H9 (cell line): ENCODE data around the gene KLHL28. TPM values are rescaled to one million over a fixed set of nuclear protein-coding genes. Genes with fewer than 3 reads are reported as not detected.

Source experiments
- DNase-seq: peaks from one replicate; pipeline ENCODE4 v3.0.0-alpha.2; 2017
- H2AFZ ChIP-seq: one replicate; pipeline ENCODE4 v1.6.1; 2013; ENCODE audit warnings: mild to moderate bottlenecking, low read length, control low read depth, moderate library complexity
- H2AK5ac ChIP-seq: 2 replicates; pipeline ENCODE4 v1.6.1; 2013; ENCODE audit warnings: low read length, control low read depth, mixed read lengths; ENCODE audit not compliant: insufficient read length
- H2BK120ac ChIP-seq: one replicate; pipeline ENCODE4 v1.6.1; 2013; ENCODE audit warnings: low read depth, mild to moderate bottlenecking, low read length, control low read depth, inconsistent platforms; ENCODE audit not compliant: poor library complexity, severe bottlenecking
- H2BK12ac ChIP-seq: 2 replicates; pipeline ENCODE4 v1.6.1; 2013; ENCODE audit warnings: low read length, control low read depth, mixed read lengths, low read depth; ENCODE audit not compliant: insufficient read length
- H2BK15ac ChIP-seq: 2 replicates; pipeline ENCODE4 v1.6.1; 2013; ENCODE audit warnings: low read depth, low read length, control low read depth
- H2BK20ac ChIP-seq: one replicate; pipeline ENCODE4 v1.6.1; 2013; ENCODE audit warnings: low read depth, mild to moderate bottlenecking, low read length, control low read depth, inconsistent platforms; ENCODE audit not compliant: poor library complexity, severe bottlenecking
- H2BK5ac ChIP-seq: 2 replicates; pipeline ENCODE4 v1.6.1; 2013; ENCODE audit warnings: low read length, control low read depth, mixed read lengths; ENCODE audit not compliant: insufficient read length
- H3K14ac ChIP-seq: 2 replicates; pipeline ENCODE4 v1.6.1; 2013; ENCODE audit warnings: low read length, control low read depth; ENCODE audit not compliant: insufficient read depth
- H3K18ac ChIP-seq: 2 replicates; pipeline ENCODE4 v1.6.1; 2013; ENCODE audit warnings: low read depth, mild to moderate bottlenecking, mixed read lengths, low read length, control low read depth; ENCODE audit not compliant: insufficient read length
- H3K23ac ChIP-seq: 2 replicates; pipeline ENCODE4 v1.6.1; 2013; ENCODE audit warnings: low read length, control low read depth, mixed read lengths, low read depth; ENCODE audit not compliant: insufficient read length
- H3K23me2 ChIP-seq: 2 replicates; pipeline ENCODE4 v1.6.1; 2013; ENCODE audit warnings: low read depth, mild to moderate bottlenecking, mixed read lengths, low read length, control low read depth; ENCODE audit not compliant: insufficient read length, poor library complexity, severe bottlenecking
- H3K27ac ChIP-seq: 2 replicates; pipeline ENCODE4 v1.5.1; 2013; ENCODE audit warnings: low read length, control low read depth, mixed read lengths, low read depth; ENCODE audit not compliant: insufficient read length
- H3K27me3 ChIP-seq: 2 replicates; pipeline ENCODE4 v1.6.1; 2013; ENCODE audit warnings: low read length, control low read depth, inconsistent platforms; ENCODE audit not compliant: insufficient read depth
- H3K4ac ChIP-seq: 2 replicates; pipeline ENCODE4 v1.6.1; 2013; ENCODE audit warnings: low read depth, mild to moderate bottlenecking, control low read depth, inconsistent platforms, low read length, moderate library complexity
- H3K4me1 ChIP-seq: 2 replicates; pipeline ENCODE4 v1.6.1; 2013; ENCODE audit warnings: low read length, control low read depth, inconsistent platforms; ENCODE audit not compliant: insufficient read depth
- H3K4me2 ChIP-seq: 2 replicates; pipeline ENCODE4 v1.6.1; 2013; ENCODE audit warnings: low read length, control low read depth, mixed read lengths; ENCODE audit not compliant: insufficient read length, insufficient read depth
- H3K56ac ChIP-seq: 2 replicates; pipeline ENCODE4 v1.6.1; 2013; ENCODE audit warnings: low read depth, mild to moderate bottlenecking, mixed read lengths, low read length, control low read depth; ENCODE audit not compliant: insufficient read length
- H3K79me1 ChIP-seq: 2 replicates; pipeline ENCODE4 v1.6.1; 2013; ENCODE audit warnings: low read depth, mild to moderate bottlenecking, moderate library complexity, low read length, control low read depth, inconsistent platforms; ENCODE audit not compliant: insufficient read depth, poor library complexity, severe bottlenecking
- H3K79me2 ChIP-seq: 2 replicates; pipeline ENCODE4 v1.6.1; 2013; ENCODE audit warnings: low read length, control low read depth, inconsistent platforms; ENCODE audit not compliant: insufficient read depth
- H3K9ac ChIP-seq: 2 replicates; pipeline ENCODE4 v1.6.1; 2013; ENCODE audit warnings: low read length, control low read depth, mixed read lengths; ENCODE audit not compliant: insufficient read length; ENCODE audit errors: extremely low read depth
- H3K9me3 ChIP-seq: one replicate; pipeline ENCODE4 v1.6.1; 2013; ENCODE audit warnings: low read depth, low read length, inconsistent platforms; ENCODE audit not compliant: control insufficient read depth
- H3T11ph ChIP-seq: one replicate; pipeline ENCODE4 v1.6.1; 2013; ENCODE audit warnings: mild to moderate bottlenecking, low read length, control low read depth, inconsistent platforms
- H4K20me1 ChIP-seq: one replicate; pipeline ENCODE4 v1.6.1; 2013; ENCODE audit not compliant: control insufficient read depth, insufficient read length, insufficient read depth
- H4K5ac ChIP-seq: 2 replicates; pipeline ENCODE4 v1.6.1; 2013; ENCODE audit warnings: low read depth, mild to moderate bottlenecking, mixed read lengths, low read length, control low read depth; ENCODE audit not compliant: insufficient read length
- H4K8ac ChIP-seq: replicated peaks from 2 replicates; pipeline ENCODE4 v1.6.1; 2013; ENCODE audit warnings: low read length, control low read depth, mixed read lengths, low read depth; ENCODE audit not compliant: insufficient read length
- H4K91ac ChIP-seq: 2 replicates; pipeline ENCODE4 v1.6.1; 2013; ENCODE audit warnings: low read depth, mild to moderate bottlenecking, moderate library complexity, mixed read lengths, low read length, control low read depth; ENCODE audit not compliant: insufficient read length
- H3K27ac Mint-ChIP-seq, 3 experiments: 2 replicates in 2 of 3; 3 replicates in 1 of 3; pipeline ENCODE4 v1.8.0; 2020 to 2021; ENCODE audit warnings: mixed read lengths in 3 of 3, mild to moderate bottlenecking in 1 of 3, moderate library complexity in 1 of 3
- H3K27me3 Mint-ChIP-seq: 2 replicates; pipeline ENCODE4 v1.8.0; 2021; ENCODE audit warnings: low read depth, mild to moderate bottlenecking, moderate library complexity, mixed read lengths
- H3K36me3 Mint-ChIP-seq, 3 experiments: 2 replicates in 2 of 3; 3 replicates in 1 of 3; pipeline ENCODE4 v1.8.0; 2020 to 2021; ENCODE audit warnings: low read depth in 3 of 3, mixed read lengths in 3 of 3; ENCODE audit not compliant: insufficient read depth in 1 of 3
- H3K4me1 Mint-ChIP-seq, 2 experiments: 2 replicates each; pipeline ENCODE4 v1.8.0; 2020; ENCODE audit warnings: mixed read lengths in 2 of 2
- H3K4me3 Mint-ChIP-seq, 2 experiments: 2 replicates in 1 of 2; 3 replicates in 1 of 2; pipeline ENCODE4 v1.8.0; 2020 to 2021; ENCODE audit warnings: mild to moderate bottlenecking in 2 of 2, mixed read lengths in 2 of 2, moderate library complexity in 1 of 2
- H3K9me3 Mint-ChIP-seq, 2 experiments: 2 replicates in 1 of 2; 3 replicates in 1 of 2; pipeline ENCODE4 v1.8.0; 2020; ENCODE audit warnings: mild to moderate bottlenecking in 2 of 2, mixed read lengths in 2 of 2, moderate library complexity in 1 of 2
- total RNA-seq: library from RNA; stranded (reverse); gene quantifications from 2 replicates; pipeline ENCODE4 v1.2.1, GENCODE V29; 2021
- TF ChIP-seq, protein P1 (sequence below): fragments of 200-600 bp; sonication (generic); conservative IDR thresholded peaks from 3 replicates; pipeline ENCODE4 v1.8.0; 2021; ENCODE audit warnings: antibody characterized with exemption, mild to moderate bottlenecking

The KLHL28 gene
- total RNA-seq, 1 experiment from 2014 or later = 10.2 TPM

DNA sequence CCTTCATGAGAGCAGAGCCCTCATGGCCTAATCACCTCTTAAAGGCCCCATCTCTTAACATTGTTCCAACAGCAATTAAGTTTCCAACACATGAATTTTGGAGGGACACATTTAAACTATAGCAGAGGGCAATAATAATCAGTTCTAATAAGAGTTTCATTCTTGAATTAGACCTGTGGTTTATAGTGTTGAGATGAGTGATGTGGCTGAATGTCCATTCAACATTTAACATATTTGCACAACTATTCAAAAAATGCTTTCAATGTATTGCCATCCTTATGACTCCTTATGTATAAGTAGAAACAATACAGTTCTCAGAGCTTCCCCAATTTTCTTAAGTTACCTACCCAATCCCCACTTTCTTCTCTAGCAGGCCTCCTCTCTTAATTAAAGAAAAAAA is 21.5 kb downstream of the KLHL28 start:
- Histone ChIP-seq H3K18ac (no peak overlapping the region), H3K79me2 (no peaks in the 10 kb centered on the region), H2AFZ (no peak overlapping the region), H2BK12ac (no peak overlapping the region), H4K91ac (no peak overlapping the region), H3K23me2 (no peaks in the 10 kb centered on the region), H3K14ac (no peak overlapping the region), H2BK5ac (no peak overlapping the region), H3T11ph (no peak overlapping the region), H2AK5ac (no peak overlapping the region), H3K23ac (no peak overlapping the region), H4K20me1 (no peaks in the 10 kb centered on the region), H3K4me1 (no peaks in the 10 kb centered on the region), H3K4ac (no peak overlapping the region), H3K4me2 (no peak overlapping the region), H3K79me1 (no peaks in the 10 kb centered on the region), H3K27ac (no peak overlapping the region), H3K27me3 (no peaks in the 10 kb centered on the region), H3K9me3 (no peaks in the 10 kb centered on the region), H3K9ac (no peak overlapping the region), H2BK20ac (no peak overlapping the region), H2BK15ac (no peak overlapping the region), H2BK120ac (no peak overlapping the region), H4K8ac (no peak overlapping the region), H4K5ac (no peak overlapping the region), H3K56ac (no peak overlapping the region)
- peaks cover 6 to 8% of the 10 kb centered on the region in 2 experiments; a peak in 4 of 5 replicates for H3K9me3 Mint-ChIP-seq
- no peaks in the 10 kb centered on the region for H3K27me3 Mint-ChIP-seq
- no peaks in the 10 kb centered on the region for H3K4me1 Mint-ChIP-seq
- no peak for DNase-seq
- H3K4me3 Mint-ChIP-seq = no peak overlapping the region
- TF ChIP-seq, protein P1, sequence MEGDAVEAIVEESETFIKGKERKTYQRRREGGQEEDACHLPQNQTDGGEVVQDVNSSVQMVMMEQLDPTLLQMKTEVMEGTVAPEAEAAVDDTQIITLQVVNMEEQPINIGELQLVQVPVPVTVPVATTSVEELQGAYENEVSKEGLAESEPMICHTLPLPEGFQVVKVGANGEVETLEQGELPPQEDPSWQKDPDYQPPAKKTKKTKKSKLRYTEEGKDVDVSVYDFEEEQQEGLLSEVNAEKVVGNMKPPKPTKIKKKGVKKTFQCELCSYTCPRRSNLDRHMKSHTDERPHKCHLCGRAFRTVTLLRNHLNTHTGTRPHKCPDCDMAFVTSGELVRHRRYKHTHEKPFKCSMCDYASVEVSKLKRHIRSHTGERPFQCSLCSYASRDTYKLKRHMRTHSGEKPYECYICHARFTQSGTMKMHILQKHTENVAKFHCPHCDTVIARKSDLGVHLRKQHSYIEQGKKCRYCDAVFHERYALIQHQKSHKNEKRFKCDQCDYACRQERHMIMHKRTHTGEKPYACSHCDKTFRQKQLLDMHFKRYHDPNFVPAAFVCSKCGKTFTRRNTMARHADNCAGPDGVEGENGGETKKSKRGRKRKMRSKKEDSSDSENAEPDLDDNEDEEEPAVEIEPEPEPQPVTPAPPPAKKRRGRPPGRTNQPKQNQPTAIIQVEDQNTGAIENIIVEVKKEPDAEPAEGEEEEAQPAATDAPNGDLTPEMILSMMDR = no peak
- no peak overlapping the region for H3K27ac Mint-ChIP-seq
- H3K36me3 Mint-ChIP-seq = peaks cover 40 to 60% (median 49%) of the 10 kb centered on the region in 3 experiments
